NT2/D1 (cell line): Measurements from ENCODE around the gene TAF6.

Source experiments
- DNase-seq: peaks from one replicate; pipeline ENCODE4 v3.0.0-alpha.2; 2011; ENCODE audit warnings: low read depth, low spot score
- H3K27me3 ChIP-seq: 2 replicates; pipeline ENCODE4 v1.6.0; 2011; ENCODE audit warnings: mild to moderate bottlenecking; ENCODE audit not compliant: insufficient read length, insufficient read depth
- H3K36me3 ChIP-seq: 2 replicates; pipeline ENCODE4 v1.6.1; 2011; ENCODE audit warnings: mild to moderate bottlenecking, low read length, mixed read lengths; ENCODE audit not compliant: insufficient read depth, insufficient read length
- H3K4me1 ChIP-seq: 2 replicates; pipeline ENCODE4 v1.5.1; 2011; ENCODE audit not compliant: insufficient read depth, insufficient read length
- H3K4me3 ChIP-seq: 2 replicates; pipeline ENCODE4 v1.5.1; 2011; ENCODE audit warnings: low read depth; ENCODE audit not compliant: insufficient read length
- H3K9ac ChIP-seq: 2 replicates; pipeline ENCODE4 v1.6.0; 2011; ENCODE audit warnings: low read depth; ENCODE audit not compliant: insufficient read length
- H3K9me3 ChIP-seq: 2 replicates; pipeline ENCODE4 v1.5.1; 2011; ENCODE audit warnings: mild to moderate bottlenecking, low read length; ENCODE audit not compliant: insufficient read depth
- SUZ12 ChIP-seq: IDR thresholded peaks from 2 replicates; pipeline ENCODE4 v1.6.1; 2011; ENCODE audit not compliant: insufficient read length, insufficient read depth; ENCODE audit errors: extremely low read depth
- YY1 ChIP-seq: IDR thresholded peaks from 2 replicates; pipeline ENCODE4 v1.6.1; 2011; ENCODE audit not compliant: insufficient read length, insufficient read depth
- ZNF274 ChIP-seq: IDR thresholded peaks from 2 replicates; pipeline ENCODE4 v1.6.1; 2011; ENCODE audit warnings: mild to moderate bottlenecking, low read depth, low read length

Gene TAF6

DNA sequence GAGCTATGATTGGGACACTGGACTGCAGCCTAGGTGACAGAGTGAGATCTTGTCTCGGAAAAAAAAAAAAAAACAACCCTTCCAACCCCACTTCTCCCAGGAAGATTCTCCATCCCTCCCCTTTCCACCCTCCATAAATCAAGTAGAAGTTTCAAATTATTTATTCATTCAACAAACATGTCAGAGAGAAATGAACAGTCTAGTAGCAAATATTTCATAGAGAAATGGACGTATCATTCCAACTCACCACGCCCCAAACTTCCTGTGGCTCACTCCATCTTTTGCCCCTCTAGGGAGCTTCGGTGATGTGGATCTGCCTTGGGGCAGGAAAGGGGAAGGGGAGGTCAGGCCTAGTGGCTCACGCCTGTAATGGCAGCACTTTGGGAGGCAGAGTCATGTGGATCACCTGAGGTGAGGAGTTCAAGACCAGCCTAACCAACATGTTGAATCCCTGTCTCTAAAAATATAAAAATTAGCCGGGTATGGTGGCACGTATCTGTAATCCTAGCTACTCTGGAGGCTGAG, 40.0 kb upstream of the TAF6 start:
- no peak for DNase-seq
- TF ChIP-seq YY1 (no peak), ZNF274 (no peak), SUZ12 (no peak)

DNA sequence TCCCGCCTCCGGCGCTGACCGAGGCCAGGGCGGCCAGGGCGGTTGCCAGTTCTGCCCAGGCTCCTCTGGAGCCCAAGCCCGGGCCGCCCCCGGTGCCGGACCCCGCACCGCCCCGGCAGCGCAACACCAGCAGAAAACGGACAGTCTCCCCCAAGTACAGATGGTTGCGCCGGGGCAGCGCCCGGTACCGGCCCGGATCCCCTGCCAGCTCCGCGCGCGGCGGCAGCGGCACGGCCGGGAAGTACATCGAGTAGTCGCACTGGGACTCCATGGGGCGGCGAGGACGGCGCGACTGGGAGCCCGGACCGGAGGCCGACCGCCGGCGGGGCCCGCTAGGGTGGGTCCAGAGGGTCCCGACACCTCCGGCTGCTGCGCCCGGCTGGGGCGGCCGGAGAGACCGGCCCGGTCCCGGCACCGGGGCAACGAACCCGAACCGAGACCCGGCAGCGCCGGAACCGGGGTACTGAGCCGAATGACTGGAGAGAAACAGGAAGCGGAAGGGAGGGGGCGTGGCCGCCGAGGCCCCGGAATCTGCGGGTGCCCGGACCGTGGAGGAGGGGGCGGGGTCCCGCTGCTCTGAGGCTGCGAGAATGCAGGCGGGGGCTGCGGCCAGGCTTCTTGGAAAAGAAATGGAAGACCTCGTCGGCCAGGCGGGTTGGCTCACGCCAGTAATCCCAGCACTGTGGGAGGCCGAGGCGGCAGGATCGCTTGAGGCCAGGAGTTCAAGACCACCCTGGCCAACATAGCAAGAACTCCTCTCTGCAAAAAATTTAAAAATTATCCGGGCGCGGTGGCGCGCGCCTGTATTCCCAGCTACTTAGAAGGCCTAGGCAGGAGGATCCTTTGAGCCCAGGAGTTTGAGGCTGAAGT, 39.3 kb upstream of the TAF6 start, which contains the start of gene TRAPPC14:
Gene TRAPPC14 (minus strand): TSS at position 495 of the 870 bp plus-strand sequence. CDS start 224 bp downstream, at position 271.
- DNase-seq: peak; percentile 95
- Histone ChIP-seq H3K9me3 (no peaks in the 10 kb centered on the region), H3K9ac (peak within 1 kb of the TSS; percentile 92), H3K4me3 (peak within 1 kb of the TSS; percentile 83), H3K4me1 (peaks cover 23% of the 10 kb centered on the region), H3K27me3 (no peaks in the 10 kb centered on the region), H3K36me3 (peaks cover 37% of the 10 kb centered on the region)
- TF ChIP-seq SUZ12 (no peak), YY1 (no peak), ZNF274 (no peak)

More for the DNA sequence above, 40.0 kb upstream of the TAF6 start:
- Histone ChIP-seq H3K36me3 (peaks cover 32% of the 10 kb centered on the region), H3K9ac (peak overlapping the region; percentile 92), H3K9me3 (no peaks in the 10 kb centered on the region), H3K4me1 (peaks cover 23% of the 10 kb centered on the region), H3K27me3 (no peaks in the 10 kb centered on the region), H3K4me3 (peak overlapping the region; percentile 22)

DNA sequence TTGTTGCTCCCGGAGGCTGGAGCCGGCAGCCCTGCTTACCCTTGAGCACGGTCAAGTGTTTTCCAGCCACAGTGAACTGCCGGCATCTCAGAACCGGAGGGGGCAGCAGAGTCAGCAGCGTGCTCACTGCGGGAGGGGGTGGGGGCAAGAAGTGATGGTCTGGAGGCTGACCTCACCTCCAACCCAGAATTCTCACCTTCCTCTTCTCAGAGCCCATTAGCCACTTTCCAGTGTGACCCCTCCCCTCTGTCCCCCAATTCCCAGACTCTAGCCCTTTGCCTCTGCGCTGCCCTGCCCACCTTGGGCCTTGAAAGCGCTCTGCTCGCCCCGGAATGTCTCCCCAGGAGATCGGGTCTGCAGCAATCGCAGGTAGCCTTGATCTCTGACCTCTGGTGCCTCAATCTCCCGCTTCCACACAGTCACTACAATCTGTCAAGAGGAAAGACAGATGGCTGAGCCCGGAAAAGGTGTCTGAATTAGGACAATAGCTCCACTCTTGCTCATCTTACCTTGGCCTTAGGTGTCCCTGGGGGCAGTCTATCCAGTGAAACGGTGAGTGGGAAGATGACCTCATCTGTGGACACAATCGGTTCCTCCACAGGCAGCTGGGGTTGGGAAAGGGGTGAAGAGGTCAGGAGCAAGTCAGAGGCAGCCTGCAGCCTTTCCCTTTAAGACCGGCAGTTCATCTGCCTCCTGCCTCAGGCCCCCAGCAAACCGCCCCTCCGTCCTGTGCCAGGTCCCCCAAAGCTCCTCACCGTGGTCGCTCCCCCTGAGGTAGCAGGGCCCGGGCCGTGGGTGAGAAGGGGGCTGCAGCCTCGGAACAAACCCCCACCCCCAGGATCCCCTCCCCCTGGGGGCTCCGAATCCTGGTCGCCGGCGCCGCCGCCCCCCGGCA, 38.4 kb upstream of the TAF6 start:
- no peak for DNase-seq
- no peaks in the 10 kb centered on the region for H3K9me3 ChIP-seq
- H3K36me3 ChIP-seq: peaks cover 44% of the 10 kb centered on the region
- H3K27me3 ChIP-seq: no peaks in the 10 kb centered on the region
- H3K9ac ChIP-seq: peak overlapping the region; percentile 92
- H3K4me3 ChIP-seq: peak overlapping the region; percentile 83
- TF ChIP-seq YY1 (no peak), SUZ12 (no peak), ZNF274 (no peak)
- peaks cover 19% of the 10 kb centered on the region for H3K4me1 ChIP-seq

DNA sequence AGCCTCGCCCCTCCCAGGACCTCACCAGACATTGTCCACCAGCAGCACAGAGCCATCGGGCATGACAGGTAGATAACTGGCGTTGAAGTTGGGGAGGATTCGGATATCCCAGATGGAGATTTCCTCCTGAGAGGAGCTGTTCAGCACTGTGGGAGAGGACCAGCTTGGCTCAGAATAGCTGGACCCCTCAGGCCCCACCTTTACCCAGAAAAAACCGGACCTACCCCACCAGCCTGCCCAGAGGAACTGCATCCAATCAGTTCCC, 37.8 kb upstream of the TAF6 start:
- Histone ChIP-seq H3K9ac (no peak overlapping the region), H3K4me1 (peaks cover 19% of the 10 kb centered on the region), H3K4me3 (peak overlapping the region; percentile 11), H3K27me3 (no peaks in the 10 kb centered on the region), H3K36me3 (peaks cover 48% of the 10 kb centered on the region), H3K9me3 (no peaks in the 10 kb centered on the region)
- no peak for TF ChIP-seq ZNF274
- no peak for TF ChIP-seq YY1
- no peak for TF ChIP-seq SUZ12
- no peak for DNase-seq

DNA sequence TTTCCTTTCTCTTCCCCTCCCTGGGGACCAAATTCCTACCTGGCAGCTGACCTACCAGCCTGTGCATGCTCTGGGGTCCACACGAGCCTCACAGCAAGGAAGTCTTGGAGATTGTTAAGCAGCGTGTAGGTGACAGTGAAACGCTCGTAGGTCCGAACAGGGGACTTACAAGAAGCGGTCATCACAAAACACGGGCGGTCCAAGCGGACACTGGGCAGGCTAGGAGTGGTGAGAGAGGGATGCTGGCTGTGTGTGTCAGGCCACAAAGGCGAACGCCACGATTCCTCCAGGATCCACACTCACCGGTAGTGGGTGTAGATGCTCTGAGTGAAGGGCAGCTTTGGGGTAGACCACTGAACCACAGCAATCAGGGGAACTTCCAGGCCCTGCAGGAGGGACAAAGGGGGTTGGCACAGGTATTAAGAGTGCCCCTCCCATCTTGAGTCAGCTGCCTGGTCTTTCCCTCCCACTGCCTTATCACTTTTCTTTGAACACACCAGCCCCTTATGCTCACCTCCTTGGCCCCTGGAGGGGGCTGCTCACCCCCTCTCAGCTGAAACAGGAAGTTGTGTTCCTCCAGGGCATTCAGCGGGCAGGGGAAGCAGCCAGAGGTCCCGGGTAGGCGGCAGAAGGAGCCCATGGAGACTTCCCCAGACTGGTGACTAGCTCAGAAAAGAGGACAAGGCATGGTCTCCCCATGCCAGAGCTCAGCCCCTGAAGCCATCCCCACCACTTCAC, 37.3 kb upstream of the TAF6 start:
- Histone ChIP-seq H3K4me3 (peak overlapping the region; percentile 11), H3K27me3 (no peaks in the 10 kb centered on the region), H3K9ac (peak overlapping the region; percentile 70), H3K4me1 (peaks cover 19% of the 10 kb centered on the region), H3K36me3 (peaks cover 52% of the 10 kb centered on the region), H3K9me3 (no peaks in the 10 kb centered on the region)
- DNase-seq: no peak
- TF ChIP-seq SUZ12 (no peak), ZNF274 (no peak), YY1 (no peak)

DNA sequence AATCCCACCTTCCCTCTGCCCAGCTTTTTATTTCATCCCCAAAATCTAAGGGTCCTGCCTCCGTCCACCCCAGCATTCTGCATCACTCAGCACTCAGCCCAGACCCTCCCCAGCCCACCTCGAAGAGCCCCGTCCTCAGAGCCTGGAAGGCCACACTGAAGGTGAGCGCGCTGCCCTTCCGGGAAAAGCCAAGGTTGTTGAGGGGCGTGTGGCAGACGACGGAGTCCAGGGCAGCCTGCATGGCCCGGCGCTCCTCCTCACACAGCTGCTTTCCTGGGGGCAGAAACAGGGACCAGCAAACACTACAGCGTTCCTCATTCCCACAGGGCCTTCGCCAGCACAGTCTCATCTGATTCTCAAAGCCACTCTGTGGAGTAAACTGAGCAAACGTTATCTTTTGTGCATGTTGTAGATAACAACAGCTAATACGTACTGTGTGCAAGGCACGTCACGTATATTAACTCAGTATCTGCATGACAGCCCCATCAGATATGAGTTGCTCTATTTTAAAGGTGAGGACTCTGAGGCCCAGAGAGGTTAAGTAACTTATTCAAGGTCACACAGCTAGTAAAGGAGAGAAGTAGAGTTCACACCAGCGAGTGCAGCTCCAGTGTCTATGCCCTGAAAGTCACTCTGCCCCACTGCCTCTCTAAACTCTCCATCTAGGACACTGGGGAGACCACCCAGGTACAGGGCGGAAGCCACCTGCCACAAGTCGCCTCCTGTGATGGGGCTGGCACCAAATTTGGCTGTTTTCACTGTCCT, 36.6 kb upstream of the TAF6 start:
- Histone ChIP-seq H3K4me1 (peaks cover 19% of the 10 kb centered on the region), H3K9ac (no peak overlapping the region)
- DNase-seq: no peak

More for the DNA sequence above, 36.6 kb upstream of the TAF6 start:
- no peaks in the 10 kb centered on the region for H3K27me3 ChIP-seq
- H3K4me3 ChIP-seq: no peak overlapping the region
- TF ChIP-seq ZNF274 (no peak), SUZ12 (no peak), YY1 (no peak)
- H3K9me3 ChIP-seq: no peaks in the 10 kb centered on the region
- peaks cover 52% of the 10 kb centered on the region for H3K36me3 ChIP-seq
